GM12878 (cell line): ENCODE measurements around the gene ANAPC5. TPM values are rescaled to one million over a fixed set of nuclear protein-coding genes. Genes with fewer than 3 reads are reported as not detected.

ENCODE experiments used
- ATAC-seq: fragments of 200-7000 bp; cut with Tn5 transposase; 3 replicates; pipeline ENCODE4 v1.9.1; 2020; ENCODE audit warnings: mild to moderate bottlenecking, moderate library complexity
- BruUV-seq: library from RNA; stranded (reverse); fragments of 400-500 nt; replicated peaks from 2 replicates; lab custom pipeline; 2021; lab: Mats Ljungman, UMichigan
- CTCF ChIA-PET: fragments of 300-600 bp; sonication (Branson Sonifier 250); formaldehyde crosslinking; extraction: SDS; loops from one replicate; lab custom pipeline; 2021; ENCODE audit warnings: inconsistent platforms; lab: Yijun Ruan, JAX
- POLR2A ChIA-PET: fragments of 350-600 bp; formaldehyde crosslinking; extraction: SDS; loops from one replicate; lab custom pipeline; 2021; ENCODE audit warnings: inconsistent platforms; lab: Charles Lee
- RAD21 ChIA-PET: fragments of 300-600 bp; sonication (Branson Sonifier 250); formaldehyde crosslinking; loops from one replicate; lab custom pipeline; 2023; ENCODE audit warnings: antibody characterized with exemption; ENCODE audit not compliant: unreplicated experiment; lab: Charles Lee
- SMC1A ChIA-PET: fragments of 300-600 bp; sonication (Branson Sonifier 250); formaldehyde crosslinking; loops from one replicate; lab custom pipeline; 2023; ENCODE audit not compliant: unreplicated experiment, uncharacterized antibody; lab: Charles Lee
- DNase-seq: peaks from one replicate; pipeline ENCODE4 v3.0.0-alpha.2; 2011; ENCODE audit warnings: low read depth, low spot score
- FAIRE-seq: peaks from 3 replicates; lab custom pipeline; 2011; peaks lifted over from hg19 to GRCh38; lab: Jason Lieb, UNC
- H2AFZ ChIP-seq: 2 replicates; pipeline ENCODE4 v1.6.0; 2011; ENCODE audit warnings: low read depth, low read length, control low read depth; ENCODE audit not compliant: control insufficient read depth
- H3K27ac ChIP-seq: 2 replicates; pipeline ENCODE4 v1.5.1; 2011; ENCODE audit warnings: control low read depth; ENCODE audit not compliant: control insufficient read depth, insufficient read depth
- H3K27me3 ChIP-seq, 2 experiments: replicated peaks in 1 of 2; 2 replicates each; pipeline versions ENCODE4 v1.6.0 to v1.6.1; 2011; ENCODE audit warnings: low read length in 1 of 2; ENCODE audit not compliant: control insufficient read depth in 2 of 2, insufficient read depth in 2 of 2
- H3K36me3 ChIP-seq, 2 experiments: 2 replicates each; pipeline ENCODE4 v1.5.1; 2011; ENCODE audit warnings: low read length in 1 of 2; ENCODE audit not compliant: control insufficient read depth in 2 of 2, insufficient read depth in 2 of 2
- H3K4me1 ChIP-seq: 2 replicates; pipeline ENCODE4 v1.6.1; 2011; ENCODE audit warnings: mild to moderate bottlenecking, low read length, moderate library complexity, mixed read lengths; ENCODE audit not compliant: control insufficient read depth, insufficient read depth
- H3K4me2 ChIP-seq: 2 replicates; pipeline ENCODE4 v1.6.0; 2011; ENCODE audit warnings: control low read depth; ENCODE audit not compliant: control insufficient read depth, insufficient read depth
- H3K4me3 ChIP-seq: fragments of 200-600 bp; sonication (generic); 2 replicates; pipeline ENCODE4 v1.5.1; 2016
- H3K79me2 ChIP-seq: 2 replicates; pipeline ENCODE4 v1.6.0; 2011; ENCODE audit warnings: low read length; ENCODE audit not compliant: control insufficient read depth, insufficient read depth
- H3K9ac ChIP-seq: 2 replicates; pipeline ENCODE4 v1.8.0; 2011; ENCODE audit warnings: low read length, control low read depth, mixed read lengths; ENCODE audit not compliant: control insufficient read depth, insufficient read depth
- H3K9me3 ChIP-seq: replicated peaks from 3 replicates; pipeline ENCODE4 v1.5.1; 2011; ENCODE audit warnings: mild to moderate bottlenecking, low read length; ENCODE audit not compliant: control insufficient read depth, insufficient read depth
- H4K20me1 ChIP-seq: 2 replicates; pipeline ENCODE4 v1.6.0; 2011; ENCODE audit not compliant: control insufficient read depth, insufficient read depth
- MTA3 ChIP-seq: IDR thresholded peaks from 2 replicates; pipeline ENCODE4 v1.6.1; 2012; ENCODE audit warnings: low read length, inconsistent platforms, borderline replicate concordance
- NBN ChIP-seq: fragments of 450-650 bp; IDR thresholded peaks from 2 replicates; pipeline ENCODE4 v1.6.1; 2016
- NFYB ChIP-seq: IDR thresholded peaks from 2 replicates; pipeline ENCODE4 v1.6.1; 2011; ENCODE audit warnings: low read depth, mild to moderate bottlenecking, low read length, improper control_type of control experiment, moderate library complexity; ENCODE audit not compliant: insufficient read depth
- YBX1 ChIP-seq: fragments of 450-650 bp; IDR thresholded peaks from 2 replicates; pipeline ENCODE4 v1.6.1; 2016; ENCODE audit warnings: antibody characterized with exemption
- ZNF384 ChIP-seq: IDR thresholded peaks from 2 replicates; pipeline ENCODE4 v1.6.1; 2012; ENCODE audit warnings: low read depth, mild to moderate bottlenecking, low read length, improper control_type of control experiment, borderline replicate concordance
- ZSCAN29 ChIP-seq: fragments of 450-650 bp; IDR thresholded peaks from 2 replicates; pipeline ENCODE4 v1.6.1; 2017; ENCODE audit warnings: mild to moderate bottlenecking, moderate library complexity
- WGBS: methylation state at CpG from one replicate; pipeline ENCODE4 v1.1.6; 2016; ENCODE audit warnings: low lambda C conversion rate; ENCODE audit not compliant: insufficient replicate concordance, insufficient coverage; ENCODE audit errors: missing lambda C conversion rate; 5-methylcytosine and 5-hydroxymethylcytosine counted together
- in situ Hi-C: fragments of 300-500 bp; cut with MboI; formaldehyde crosslinking; loops from 9 replicates; pipeline ENCODE4 v1.14.3; 2018; ENCODE audit warnings: mixed read lengths
- intact Hi-C: fragments of 100-400 bp; cut with micrococcal nuclease; formaldehyde crosslinking; loops from one replicate; pipeline ENCODE4 v1.14.2; 2022; ENCODE audit not compliant: unreplicated experiment
- polyA plus RNA-seq, 11 experiments: library from polyadenylated mRNA; depleted of rRNA in 4 of 11; unstranded in 6 of 11; stranded (reverse) in 5 of 11; fragments of >200 nt; fragmentation: Nextera tagmentation in 4 of 11; fragmentation: Illumina TruSeq in 1 of 11; extraction: Ambion mirVana in 4 of 11; extraction: Trizol in 1 of 11; gene quantifications; 1 replicate in 1 of 11; 2 replicates in 10 of 11; pipeline versions ENCODE4 v1.2.1 to v1.2.3, GENCODE V29; 2011 to 2016; ENCODE audit warnings: inconsistent platforms in 2 of 11, missing spikeins in 2 of 11, low read depth in 1 of 11
- total RNA-seq, 4 experiments: library from RNA; depleted of rRNA in 3 of 4; stranded (reverse); fragments of >200 nt in 3 of 4; fragmentation: Illumina TruSeq in 1 of 4; extraction: Trizol in 1 of 4; gene quantifications; 2 replicates each; pipeline versions ENCODE4 v1.2.1 to v1.2.3, GENCODE V29; 2013 to 2021
- TF ChIP-seq, protein P1 (sequence below): IDR thresholded peaks from 2 replicates; pipeline ENCODE4 v1.6.1; 2011; ENCODE audit warnings: mild to moderate bottlenecking, low read depth, low read length, moderate library complexity; ENCODE audit not compliant: insufficient replicate concordance

The ANAPC5 gene
- total and polyA plus RNA-seq, 10 of the 15 experiments (the other 5 are each of a cell fraction or from before 2014, with no cell fraction given), result 102 to 227 (median 166) TPM

DNA sequence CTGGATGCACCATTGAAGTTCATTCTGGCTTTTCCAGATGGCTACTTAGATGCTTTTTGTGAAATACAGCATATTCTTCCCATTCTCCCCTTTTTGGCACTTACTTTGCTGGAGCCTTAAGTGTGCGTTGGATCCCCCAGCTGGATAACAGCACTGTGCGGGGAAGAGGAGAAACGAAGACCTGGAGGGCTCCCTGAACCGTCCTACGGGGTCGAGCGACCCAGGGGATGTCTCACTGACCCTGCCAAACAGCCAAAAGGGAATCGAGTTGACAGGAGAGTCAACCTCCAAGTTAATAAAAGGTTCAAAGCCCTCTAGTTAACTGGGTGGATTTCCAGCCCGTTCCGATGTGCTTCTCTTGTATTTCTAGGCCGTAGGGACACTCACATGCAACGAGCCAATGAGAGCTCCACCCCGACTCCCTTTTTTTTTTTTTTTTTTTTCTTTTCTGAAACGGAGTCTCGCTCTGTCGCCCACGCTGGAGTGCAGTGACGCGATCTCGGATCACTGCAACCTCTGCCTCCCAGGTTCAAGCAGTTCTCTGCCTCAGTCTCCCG is 54.7 kb downstream of the ANAPC5 start:
- no TSS peak for BruUV-seq
- H2AFZ ChIP-seq, result peak overlapping the region; percentile 90
- ChIA-PET RAD21 (interaction anchor here (0.5 to 2.6 kb wide), 5 partner anchors 19 to 481 kb away, joined by 3 to 10 read pairs (median 3); no protein-coding TSS in a partner anchor), CTCF (interaction anchor here (1.5 kb wide), 1 partner anchor 58 kb away, joined by 3 read pairs; no protein-coding TSS in a partner anchor), POLR2A (interaction anchor here (0.6 to 1.5 kb wide), 8 partner anchors 10 to 893 kb away, joined by 3 to 5 read pairs (median 4); partner anchors contain the start of gene P2RX7), SMC1A (interaction anchor here (0.6 to 1.9 kb wide), 4 partner anchors 27 to 237 kb away, joined by 3 to 4 read pairs (median 3); no protein-coding TSS in a partner anchor)
- no peaks in the 10 kb centered on the region for H4K20me1 ChIP-seq
- FAIRE-seq, result no peak
- no peaks in the 10 kb centered on the region for H3K27me3 ChIP-seq
- DNase-seq, result no peak
- no peak for TF ChIP-seq NBN
- TF ChIP-seq NFYB, result peak; percentile 45; the same call in 1 of the 2 replicates
- peak; percentile 64 for TF ChIP-seq ZNF384
- TF ChIP-seq, protein P1, sequence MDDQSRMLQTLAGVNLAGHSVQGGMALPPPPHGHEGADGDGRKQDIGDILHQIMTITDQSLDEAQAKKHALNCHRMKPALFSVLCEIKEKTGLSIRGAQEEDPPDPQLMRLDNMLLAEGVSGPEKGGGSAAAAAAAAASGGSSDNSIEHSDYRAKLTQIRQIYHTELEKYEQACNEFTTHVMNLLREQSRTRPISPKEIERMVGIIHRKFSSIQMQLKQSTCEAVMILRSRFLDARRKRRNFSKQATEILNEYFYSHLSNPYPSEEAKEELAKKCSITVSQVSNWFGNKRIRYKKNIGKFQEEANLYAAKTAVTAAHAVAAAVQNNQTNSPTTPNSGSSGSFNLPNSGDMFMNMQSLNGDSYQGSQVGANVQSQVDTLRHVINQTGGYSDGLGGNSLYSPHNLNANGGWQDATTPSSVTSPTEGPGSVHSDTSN, result no peak
- TF ChIP-seq YBX1, result no peak
- no peak for TF ChIP-seq ZSCAN29
- 0 out of 2 replicates have a peak, but pooled peaks have one; percentile 28 for TF ChIP-seq MTA3
- H3K4me2 ChIP-seq, result peak overlapping the region; percentile 100
- peaks cover 33% of the 10 kb centered on the region for H3K79me2 ChIP-seq
- H3K4me3 ChIP-seq, result peak overlapping the region; percentile 82
- WGBS, result 3% methylated on average over 21 of the region's 21 CpGs
- intact Hi-C loops, result loop anchor here (2.0 kb wide), 1 partner anchor 39 kb away; no protein-coding TSS in a partner anchor
- peak; percentile 17 for ATAC-seq
- H3K9ac ChIP-seq, result peak overlapping the region; percentile 80
- H3K36me3 ChIP-seq, result 0 out of 4 replicates have a peak, but pooled peaks cover 0 to 2% of the 10 kb centered on the region in 2 experiments
- H3K9me3 ChIP-seq, result no peaks in the 10 kb centered on the region
- in situ Hi-C loops, result no loop called here
- peak overlapping the region; percentile 67 for H3K27ac ChIP-seq
- H3K4me1 ChIP-seq, result peaks cover 19% of the 10 kb centered on the region
